GM18517 (cell line): ENCODE measurements around the gene SCLY.
"Not testable (repeated sequence)": the region's sequence is repeated elsewhere in the genome, so short reads cannot be mapped to it uniquely, and the experiment has no call there.

Experiments
- ATAC-seq: cut with Tn5 transposase; IDR thresholded peaks from one replicate; pipeline ENCODE4 v1.9.1; 2021; ENCODE audit warnings: mild to moderate bottlenecking, moderate library complexity; ENCODE audit not compliant: unreplicated experiment

The SCLY gene

GRCh38 chr2:238039985-238040384, 20.8 kb upstream of the SCLY start:
- no peak for ATAC-seq

- ATAC-seq: no peak
Observed at GRCh38 chr2:238040918-238041317, 19.9 kb upstream of the SCLY start.

GRCh38 chr2:238042090-238042489, 18.7 kb upstream of the SCLY start:
- no peak for ATAC-seq

- no peak for ATAC-seq
Observed at GRCh38 chr2:238042849-238043584, 17.8 kb upstream of the SCLY start.

GRCh38 chr2:238043851-238044250, 16.9 kb upstream of the SCLY start:
- no peak for ATAC-seq

GRCh38 chr2:238045575-238045974, 15.2 kb upstream of the SCLY start:
- no peak for ATAC-seq

- ATAC-seq: no peak
Observed at GRCh38 chr2:238046725-238047270, 14.0 kb upstream of the SCLY start.

- ATAC-seq: no peak
Observed at GRCh38 chr2:238053191-238053776, 7.5 kb upstream of the SCLY start.

GRCh38 chr2:238055841-238056240, 5.0 kb upstream of the SCLY start:
- no peak for ATAC-seq

GRCh38 chr2:238057696-238058575, 2.9 kb upstream of the SCLY start:
- ATAC-seq: not testable (repeated sequence)

GRCh38 chr2:238059505-238059904, 1.3 kb upstream of the SCLY start:
- no peak for ATAC-seq

- no peak for ATAC-seq
Observed at GRCh38 chr2:238060096-238060541, 682 bp upstream of the SCLY start.

- ATAC-seq: peak; percentile 17
Observed at GRCh38 chr2:238061315-238062202, 758 bp downstream of the SCLY start.

GRCh38 chr2:238063414-238064189, 2.8 kb downstream of the SCLY start:
- no peak for ATAC-seq

- no peak for ATAC-seq
Observed at GRCh38 chr2:238064376-238064775, 3.6 kb downstream of the SCLY start.

GRCh38 chr2:238065071-238065846, 4.5 kb downstream of the SCLY start:
- ATAC-seq: no peak

- ATAC-seq: no peak
Observed at GRCh38 chr2:238066218-238066617, 5.4 kb downstream of the SCLY start.

- ATAC-seq: not testable (repeated sequence)
Observed at GRCh38 chr2:238066718-238067117, 5.9 kb downstream of the SCLY start.

GRCh38 chr2:238067939-238068338, 7.1 kb downstream of the SCLY start:
- ATAC-seq: no peak
